GM18867 (cell line): ENCODE results near the gene MT1A.
A peak's percentile ranks its signal among the peaks of the same experiment; 100 is the strongest.
"Not testable (repeated sequence)": the region's sequence is repeated elsewhere in the genome, so short reads cannot be mapped to it uniquely, and the experiment has no call there.

Experiments used
- ATAC-seq: cut with Tn5 transposase; IDR thresholded peaks from one replicate; pipeline ENCODE4 v1.9.1; 2021; ENCODE audit warnings: mild to moderate bottlenecking, moderate library complexity; ENCODE audit not compliant: unreplicated experiment

Gene MT1A

GRCh38 chr16:56652600-56652999 is 14.1 kb downstream of the MT1A start:
- no peak for ATAC-seq

GRCh38 chr16:56653218-56653617 is 14.8 kb downstream of the MT1A start:
- no peak for ATAC-seq

GRCh38 chr16:56657555-56658326 is 19.3 kb downstream of the MT1A start, which contains the start of gene MT1F:
MT1F (plus strand) TSS chr16:56657959; CDS start chr16:56658059, 100 bp downstream.
- ATAC-seq = peak; percentile 71

- ATAC-seq = no peak
Observed at GRCh38 chr16:56658327-56658875, 19.9 kb downstream of the MT1A start.

GRCh38 chr16:56662357-56663354 is 24.2 kb downstream of the MT1A start:
- no peak for ATAC-seq

GRCh38 chr16:56664506-56664905 is 26.0 kb downstream of the MT1A start:
- ATAC-seq = no peak

- ATAC-seq = not testable (repeated sequence)
Observed at GRCh38 chr16:56665286-56666261, 27.1 kb downstream of the MT1A start.

GRCh38 chr16:56667581-56668571 is 29.4 kb downstream of the MT1A start, which contains the start of gene MT1G:
MT1G (minus strand) TSS chr16:56668065; CDS start chr16:56667993, 72 bp downstream.
- ATAC-seq = no peak

- no peak for ATAC-seq
Observed at GRCh38 chr16:56669005-56669839, 30.8 kb downstream of the MT1A start, which contains the start of gene MT1H. MT1H (plus strand) TSS chr16:56669814; CDS start chr16:56669885, 71 bp downstream.

- ATAC-seq = no peak
Observed at GRCh38 chr16:56669840-56670619, 31.6 kb downstream of the MT1A start.

- ATAC-seq = no peak
Observed at GRCh38 chr16:56670620-56670934, 32.1 kb downstream of the MT1A start.

- ATAC-seq = not testable (repeated sequence)
Observed at GRCh38 chr16:56671691-56672090, 33.2 kb downstream of the MT1A start.

- not testable (repeated sequence) for ATAC-seq
Observed at GRCh38 chr16:56672171-56672570, 33.7 kb downstream of the MT1A start.

- no peak for ATAC-seq
Observed at GRCh38 chr16:56672761-56673536, 34.5 kb downstream of the MT1A start.

GRCh38 chr16:56673921-56674320 is 35.5 kb downstream of the MT1A start:
- no peak for ATAC-seq

- not testable (repeated sequence) for ATAC-seq
Observed at GRCh38 chr16:56674570-56674969, 36.1 kb downstream of the MT1A start.
